HG03460 (cell line): ENCODE measurements around the gene CDK5RAP1.

ENCODE experiments used
- ATAC-seq: cut with Tn5 transposase; IDR thresholded peaks from one replicate; pipeline ENCODE4 v1.9.1; 2021; ENCODE audit not compliant: unreplicated experiment

Gene CDK5RAP1

GRCh38 chr20:33336375-33336774 is 64.9 kb downstream of the CDK5RAP1 start:
- no peak for ATAC-seq

- ATAC-seq: no peak
Measured at GRCh38 chr20:33334111-33334510, 67.2 kb downstream of the CDK5RAP1 start.

- no peak for ATAC-seq
Measured at GRCh38 chr20:33333616-33334015, 67.7 kb downstream of the CDK5RAP1 start.

- ATAC-seq: no peak
Measured at GRCh38 chr20:33332905-33333456, 68.3 kb downstream of the CDK5RAP1 start.

- ATAC-seq: no peak
Measured at GRCh38 chr20:33328157-33329137, 72.9 kb downstream of the CDK5RAP1 start.

- no peak for ATAC-seq
Measured at GRCh38 chr20:33325350-33325749, 76.0 kb downstream of the CDK5RAP1 start.

- ATAC-seq: no peak
Measured at GRCh38 chr20:33323236-33323635, 78.1 kb downstream of the CDK5RAP1 start.

GRCh38 chr20:33322456-33322855 is 78.9 kb downstream of the CDK5RAP1 start:
- ATAC-seq: no peak

GRCh38 chr20:33320006-33320405 is 81.3 kb downstream of the CDK5RAP1 start:
- ATAC-seq: no peak

GRCh38 chr20:33318096-33318429 is 83.3 kb downstream of the CDK5RAP1 start:
- no peak for ATAC-seq

GRCh38 chr20:33317424-33318095 is 83.8 kb downstream of the CDK5RAP1 start:
- no peak for ATAC-seq

GRCh38 chr20:33316958-33317357 is 84.4 kb downstream of the CDK5RAP1 start:
- ATAC-seq: no peak

GRCh38 chr20:33316343-33316742 is 85.0 kb downstream of the CDK5RAP1 start:
- no peak for ATAC-seq

- no peak for ATAC-seq
Measured at GRCh38 chr20:33313686-33314314, 87.5 kb downstream of the CDK5RAP1 start.

- no peak for ATAC-seq
Measured at GRCh38 chr20:33312583-33312982, 88.7 kb downstream of the CDK5RAP1 start.

GRCh38 chr20:33311996-33312395 is 89.3 kb downstream of the CDK5RAP1 start:
- no peak for ATAC-seq

- no peak for ATAC-seq
Measured at GRCh38 chr20:33311011-33311410, 90.3 kb downstream of the CDK5RAP1 start.

GRCh38 chr20:33310327-33310899 is 90.9 kb downstream of the CDK5RAP1 start:
- ATAC-seq: no peak

- no peak for ATAC-seq
Measured at GRCh38 chr20:33309631-33310030, 91.7 kb downstream of the CDK5RAP1 start.
